Left renal pelvis (tissue), 4 donors: ENCODE data around the gene LRRC31. TPM values are rescaled to one million over a fixed set of nuclear protein-coding genes. Genes with fewer than 3 reads are reported as not detected.
A peak's percentile ranks its signal among the peaks of the same experiment; 100 is the strongest.

ENCODE experiments used
- DNase-seq, 4 donors: peaks; one replicate each; pipeline ENCODE4 v3.0.0-alpha.2; 2013; ENCODE audit warnings: low read depth in 4 of 4, low spot score in 3 of 4
- polyA plus RNA-seq, 4 donors: library from polyadenylated mRNA; unstranded; fragments of 120-200 nt; gene quantifications; one replicate each; pipeline ENCODE4 v1.2.1, GENCODE V29; 2013; ENCODE audit not compliant: insufficient read length in 4 of 4

Gene LRRC31
- polyA plus RNA-seq, 4 donors = 0.07 to 0.32 (median 0.19) TPM

GRCh38 chr3:169815590-169816150, 54.1 kb downstream of the LRRC31 start:
- no peak for DNase-seq

- no peak for DNase-seq
Measured at GRCh38 chr3:169813757-169814517, 55.8 kb downstream of the LRRC31 start.

- no peak for DNase-seq
Measured at GRCh38 chr3:169813278-169813677, 56.5 kb downstream of the LRRC31 start.

- DNase-seq = peak; percentile 46 to 61 (median 56)
Measured at GRCh38 chr3:169812332-169813235, 57.2 kb downstream of the LRRC31 start, which contains the start of the genes LRRC34 and LRRIQ4. Gene LRRC34, minus strand, starts transcription at chr3:169812904. Its CDS starts 356 bp downstream, at chr3:169812548. Gene LRRIQ4, plus strand, starts transcription at chr3:169812870. Its CDS starts 9,052 bp downstream, at chr3:169821922.

- peak in 3 of 4 donors; percentile 14 to 36 (median 22) for DNase-seq
Measured at GRCh38 chr3:169811631-169812331, 58.0 kb downstream of the LRRC31 start.

GRCh38 chr3:169809230-169809795, 60.4 kb downstream of the LRRC31 start:
- DNase-seq = no peak

- no peak for DNase-seq
Measured at GRCh38 chr3:169804681-169805080, 65.1 kb downstream of the LRRC31 start.

- no peak for DNase-seq
Measured at GRCh38 chr3:169792359-169792758, 77.4 kb downstream of the LRRC31 start.

GRCh38 chr3:169790687-169791429, 78.9 kb downstream of the LRRC31 start:
- no peak for DNase-seq

- DNase-seq = no peak
Measured at GRCh38 chr3:169790219-169790618, 79.5 kb downstream of the LRRC31 start.

Other genes with a start within 250 kb of the LRRC31 start
- gene MECOM, start 206.2 kb downstream of the LRRC31 start, polyA plus RNA-seq = 100 to 1,000 TPM; 125 to 224 (median 186) TPM
- under 1 TPM in 1 of 4 donors, not detected in 3; 0.59 TPM for gene TERC, start 104.9 kb downstream of the LRRC31 start, polyA plus RNA-seq
- gene ACTRT3, start 100.4 kb downstream of the LRRC31 start, polyA plus RNA-seq = 1 to 10 TPM; 3.4 to 5.3 (median 3.9) TPM
- gene MYNN, start 96.5 kb downstream of the LRRC31 start, polyA plus RNA-seq = 10 to 100 TPM; 27.9 to 38.5 (median 31.0) TPM
- under 1 TPM; 0.10 to 0.50 (median 0.18) TPM for gene LRRIQ4, start 57.1 kb downstream of the LRRC31 start, polyA plus RNA-seq
- gene LRRC34, start 57.0 kb downstream of the LRRC31 start, polyA plus RNA-seq = 10 to 100 TPM in 3 of 4 donors, 1 to 10 TPM in 1; 8.1 to 16.7 (median 14.2) TPM
- not detected for gene SAMD7, start 41.6 kb upstream of the LRRC31 start, polyA plus RNA-seq
- 100 to 1,000 TPM; 159 to 200 (median 183) TPM for gene SEC62, start 96.9 kb upstream of the LRRC31 start, polyA plus RNA-seq
- 10 to 100 TPM in 3 of 4 donors, 1 to 10 TPM in 1; 2.9 to 45.7 (median 40.6) TPM for gene GPR160, start 168.1 kb upstream of the LRRC31 start, polyA plus RNA-seq